GM18505 (cell line): ENCODE results near the gene PIK3CD.

Experiments
- ATAC-seq: cut with Tn5 transposase; IDR thresholded peaks from one replicate; pipeline ENCODE4 v1.9.1; 2021; ENCODE audit not compliant: unreplicated experiment
- POLR2A ChIP-seq: IDR thresholded peaks from 4 replicates; pipeline ENCODE4 v1.6.1; 2011; ENCODE audit warnings: borderline replicate concordance; ENCODE audit not compliant: insufficient read depth, insufficient read length; ENCODE audit errors: extremely low read depth

PIK3CD gene

DNA sequence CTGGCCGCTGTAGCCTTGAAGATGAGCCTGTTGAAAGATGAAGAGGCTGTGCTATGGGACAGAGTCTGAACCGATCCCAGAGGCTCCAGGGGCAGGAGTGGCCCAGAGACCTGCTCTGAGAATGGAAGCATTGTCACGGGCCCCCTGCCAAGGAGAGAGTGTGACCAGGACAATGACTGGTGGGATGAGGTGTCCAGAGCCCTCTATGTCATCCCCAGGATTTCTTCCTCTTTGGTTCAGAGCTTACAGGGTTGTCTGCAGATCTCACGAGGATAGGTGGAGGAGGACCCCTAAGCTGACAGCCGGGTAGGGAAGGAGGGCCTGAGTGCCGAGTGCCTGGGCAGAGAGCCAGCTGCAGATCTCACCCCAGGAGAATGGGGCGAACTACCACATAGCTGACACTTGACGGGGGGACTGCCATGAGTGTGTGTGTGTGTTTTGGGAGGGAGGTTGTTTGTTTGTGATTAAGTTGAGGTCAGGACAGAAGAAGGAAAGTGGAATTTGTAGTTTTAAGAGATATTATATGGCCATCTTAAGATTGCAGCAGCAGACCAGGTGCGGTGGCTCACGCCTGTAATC is 25.4 kb downstream of the PIK3CD start:
- no peak for ATAC-seq
- TF ChIP-seq POLR2A, result no peak

DNA sequence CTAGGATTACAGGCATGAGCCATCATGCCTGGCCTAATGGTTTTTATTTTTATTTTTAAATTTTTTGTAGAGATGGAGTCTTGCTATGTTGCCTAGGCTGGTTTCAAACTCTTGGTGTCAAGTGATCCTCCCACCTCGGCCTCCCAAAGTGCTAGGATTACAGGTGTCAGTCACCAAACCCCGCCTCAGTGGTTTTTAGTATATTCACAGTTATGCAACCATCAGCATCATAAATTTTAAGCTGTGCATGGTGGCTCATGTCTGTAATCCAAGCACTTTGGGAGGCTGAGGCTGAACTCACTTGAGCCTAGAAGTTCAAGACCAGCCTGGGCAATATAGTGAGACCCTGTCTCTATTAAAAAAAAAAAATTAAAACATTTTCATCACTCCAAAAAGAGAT is 28.6 kb downstream of the PIK3CD start:
- ATAC-seq, result no peak
- no peak for TF ChIP-seq POLR2A

DNA sequence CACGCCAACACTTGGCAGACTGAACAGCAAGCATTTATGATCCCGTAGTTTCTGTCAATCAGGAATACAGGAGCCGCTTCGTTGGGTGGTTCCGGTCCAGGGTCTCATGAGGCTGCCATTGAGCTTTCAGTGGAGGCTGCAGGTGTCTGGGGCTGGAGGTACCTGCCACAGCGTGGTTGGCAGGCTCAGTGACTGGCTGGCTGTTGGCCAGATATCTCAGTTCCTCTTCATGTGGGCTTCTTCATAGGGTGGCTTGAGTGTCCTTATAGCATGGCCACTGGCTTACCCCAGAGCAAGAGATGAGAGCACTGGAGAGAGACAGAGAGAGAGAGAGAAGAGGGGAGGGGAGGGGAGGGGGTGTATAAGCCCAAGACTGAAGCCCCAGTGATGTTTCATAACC is 29.3 kb downstream of the PIK3CD start:
- TF ChIP-seq POLR2A, result no peak
- no peak for ATAC-seq

DNA sequence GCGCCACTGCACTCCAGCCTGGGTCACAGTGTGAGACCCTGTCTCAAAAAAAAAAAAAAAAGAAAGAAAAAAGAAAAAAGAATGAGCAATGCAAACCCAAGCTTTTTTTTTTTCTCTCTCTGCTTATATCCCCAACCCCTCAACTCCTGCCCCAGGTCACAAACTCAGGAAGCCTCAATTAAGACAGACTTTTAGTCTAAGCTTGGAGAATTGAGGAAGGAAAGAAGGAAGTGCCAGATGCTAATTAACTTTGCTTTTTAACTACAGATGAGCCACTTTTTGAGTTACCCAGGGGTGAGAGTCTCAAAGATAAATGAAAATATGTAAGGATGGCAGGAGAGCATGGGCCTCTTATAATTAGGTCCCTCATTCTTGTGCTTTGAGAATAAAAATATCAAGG is 33.3 kb downstream of the PIK3CD start:
- ATAC-seq, result no peak
- no peak for TF ChIP-seq POLR2A

DNA sequence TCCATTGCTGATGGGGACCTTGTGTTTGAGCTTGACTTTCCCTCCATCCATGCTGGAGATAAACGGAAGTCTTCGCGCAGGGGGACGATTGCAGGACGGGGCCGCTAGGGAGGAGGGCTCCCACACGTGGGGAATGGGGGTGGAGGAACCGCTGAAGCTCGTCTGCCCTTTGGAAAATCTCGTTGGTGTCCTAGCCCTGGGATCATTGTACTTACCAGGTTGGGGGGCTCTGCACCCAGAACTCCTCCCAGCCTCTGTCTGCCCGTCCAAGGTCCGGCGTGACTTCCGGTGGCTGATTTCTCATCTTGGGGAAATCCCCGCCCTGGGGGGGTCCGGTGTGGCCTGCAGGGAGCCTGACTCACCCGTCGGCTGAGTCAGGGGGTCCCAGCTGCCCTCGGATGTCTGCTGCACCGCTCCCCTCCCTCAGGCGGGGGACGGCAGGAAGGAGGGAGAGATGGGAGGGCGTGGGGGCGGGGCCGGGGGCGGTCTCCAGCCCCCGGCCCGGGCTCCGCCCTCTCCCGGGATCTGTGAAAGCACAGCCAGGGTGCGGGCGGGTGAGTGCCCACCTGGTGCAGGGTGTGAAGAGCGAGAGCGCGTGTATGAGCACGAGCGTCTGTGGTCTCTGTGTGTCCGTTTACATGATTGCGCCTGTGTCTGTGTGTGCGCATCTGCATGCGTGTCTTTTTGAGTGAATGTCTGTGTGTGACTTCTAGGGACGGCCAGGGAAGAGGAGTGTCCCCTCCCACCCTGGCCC is 35.8 kb downstream of the PIK3CD start:
- peak; percentile 30 for TF ChIP-seq POLR2A
- ATAC-seq, result no peak

DNA sequence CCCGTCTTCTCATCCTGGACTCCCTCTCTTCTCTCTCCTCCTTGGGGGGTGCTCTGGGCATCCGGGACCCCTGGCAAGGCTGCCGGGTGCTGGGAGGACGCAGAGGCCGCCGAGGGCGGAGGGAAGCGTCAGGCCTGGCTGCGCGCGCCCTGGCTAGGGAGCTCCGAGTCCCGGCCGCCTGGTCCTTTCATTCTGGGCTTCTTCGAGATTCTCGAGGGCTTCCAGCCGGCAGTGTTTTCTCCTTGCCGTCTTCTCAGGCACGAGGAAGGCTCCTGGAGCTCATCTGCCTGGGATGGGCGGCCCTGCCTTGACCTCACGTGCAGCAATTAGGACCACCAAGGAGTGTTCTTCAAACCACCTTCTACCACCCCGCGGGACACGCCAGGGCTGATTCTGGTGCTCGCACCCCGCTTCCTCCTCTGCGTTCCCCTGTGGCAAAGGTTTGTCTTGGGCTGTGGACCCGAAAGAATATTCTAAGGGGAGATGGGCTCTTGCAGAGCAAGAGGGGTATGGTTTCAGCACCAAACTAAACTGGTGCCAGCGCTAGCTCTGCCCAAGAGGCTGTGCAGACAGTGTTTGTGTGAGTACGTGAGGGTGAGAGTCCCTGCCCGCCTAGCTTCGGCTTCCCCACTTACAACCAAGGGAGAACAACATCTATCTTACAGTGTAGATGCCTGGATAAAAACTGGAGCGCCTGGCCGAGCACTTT is 36.5 kb downstream of the PIK3CD start:
- TF ChIP-seq POLR2A, result peak; percentile 14
- ATAC-seq, result no peak

DNA sequence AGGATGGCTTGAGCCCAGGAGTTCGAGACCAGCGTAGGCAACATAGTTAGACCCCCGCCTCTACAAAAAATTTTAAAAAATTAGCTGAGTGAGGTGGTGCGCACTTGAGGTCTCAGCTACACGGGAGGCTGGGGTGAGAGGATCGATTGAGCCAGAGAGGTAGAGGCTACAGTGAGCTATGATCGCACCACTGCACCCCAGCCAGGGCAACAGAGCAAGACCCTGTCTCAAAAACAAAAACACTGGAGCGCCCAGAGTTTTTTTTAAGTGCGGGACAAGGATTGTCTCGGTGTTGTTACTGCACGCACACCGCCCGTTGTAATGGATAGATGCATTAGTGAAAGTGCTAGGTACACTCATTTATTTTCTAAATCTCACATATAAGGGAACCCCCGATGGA is 37.1 kb downstream of the PIK3CD start:
- no peak for ATAC-seq
- TF ChIP-seq POLR2A, result no peak

DNA sequence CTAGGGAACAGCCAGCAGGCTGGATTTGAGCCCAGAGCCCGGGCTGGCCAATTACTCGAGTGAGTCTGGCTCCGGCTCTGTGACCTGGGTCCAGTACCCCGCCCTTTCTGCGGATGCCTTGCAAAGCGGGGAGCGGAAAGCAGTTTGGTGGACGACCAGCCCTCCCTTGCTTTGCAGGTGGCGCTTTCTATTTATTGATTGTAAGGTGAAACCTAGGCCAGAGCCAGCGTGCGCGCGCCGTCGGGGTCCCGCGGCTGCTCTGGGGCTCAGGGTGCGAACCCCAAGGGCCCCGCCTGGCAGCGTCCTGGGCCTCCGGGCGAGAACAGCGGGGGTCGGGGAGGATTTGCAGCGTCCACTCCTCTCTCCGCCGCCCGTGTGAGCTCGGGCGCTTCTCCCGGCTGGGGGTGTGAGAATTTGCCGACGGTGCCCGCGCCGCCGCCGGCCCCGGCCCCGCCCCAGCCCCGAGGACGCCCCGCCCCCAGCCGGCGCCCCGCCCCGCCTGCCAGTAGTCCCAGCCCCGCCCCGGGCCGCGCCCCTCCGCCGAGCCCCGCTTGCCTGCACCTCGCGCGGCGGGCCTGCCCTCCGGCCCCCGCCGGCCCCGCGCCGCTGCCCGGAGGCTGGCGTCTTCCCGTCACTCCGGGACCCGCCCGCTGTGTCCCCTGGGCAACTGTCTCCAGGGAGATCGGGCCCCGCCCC is 37.6 kb downstream of the PIK3CD start:
- no peak for TF ChIP-seq POLR2A

DNA sequence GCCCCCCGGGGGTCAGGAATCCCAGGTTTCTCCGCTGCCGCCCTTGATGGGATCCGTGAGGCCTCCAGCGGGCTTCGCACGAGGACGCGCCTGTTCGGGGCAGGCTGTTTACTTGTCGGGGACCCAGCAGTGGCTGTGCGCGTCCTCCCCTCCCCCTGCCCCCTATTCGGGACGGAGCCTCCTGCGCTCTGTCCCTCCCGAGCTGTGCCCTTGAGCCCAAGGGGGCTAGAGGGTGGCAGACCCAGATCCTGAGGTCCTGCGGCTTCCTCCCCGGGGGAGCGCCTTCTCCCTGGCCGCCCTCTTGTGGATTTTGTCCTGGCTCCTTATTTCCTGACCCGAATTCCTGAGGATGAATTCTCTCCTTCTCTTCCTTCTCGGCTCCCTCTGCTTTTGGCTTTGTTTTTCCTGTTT is 38.4 kb downstream of the PIK3CD start:
- TF ChIP-seq POLR2A, result no peak
- ATAC-seq, result no peak

More for the DNA sequence above, 37.6 kb downstream of the PIK3CD start:
- ATAC-seq, result peak; percentile 49

DNA sequence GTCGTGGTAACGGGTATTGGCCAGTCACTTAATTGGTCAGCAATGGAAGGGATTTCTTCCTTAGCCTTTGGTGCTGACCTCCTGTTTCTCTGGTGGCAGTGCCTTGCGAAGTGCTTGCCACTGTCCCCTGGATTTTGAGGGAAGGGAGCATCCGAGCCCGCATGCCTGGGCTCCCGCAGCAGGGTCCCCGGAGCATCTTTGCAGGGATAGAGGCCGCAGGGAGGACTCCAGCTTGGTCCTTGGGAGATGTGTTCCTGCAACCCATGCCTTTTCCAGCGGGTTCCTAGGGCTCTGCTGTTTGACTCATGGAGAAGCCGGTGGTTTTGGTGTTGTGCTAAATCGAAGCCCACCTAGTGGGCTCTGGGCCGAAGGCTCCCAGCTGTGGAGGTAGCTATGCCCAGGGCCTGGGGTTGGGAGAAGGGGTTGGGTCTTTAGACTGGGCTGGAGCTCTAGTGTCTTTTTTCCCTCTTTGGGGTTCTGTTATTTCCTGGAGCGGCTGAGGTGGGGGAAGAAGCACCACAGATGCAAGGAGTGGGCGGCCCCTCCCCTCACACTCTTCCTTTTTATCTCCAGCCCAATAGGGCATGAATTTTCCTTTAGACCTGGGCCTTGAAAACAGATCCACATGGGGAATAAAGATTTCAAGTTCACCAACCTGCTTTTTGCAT is 39.0 kb downstream of the PIK3CD start:
- no peak for ATAC-seq
- no peak for TF ChIP-seq POLR2A

DNA sequence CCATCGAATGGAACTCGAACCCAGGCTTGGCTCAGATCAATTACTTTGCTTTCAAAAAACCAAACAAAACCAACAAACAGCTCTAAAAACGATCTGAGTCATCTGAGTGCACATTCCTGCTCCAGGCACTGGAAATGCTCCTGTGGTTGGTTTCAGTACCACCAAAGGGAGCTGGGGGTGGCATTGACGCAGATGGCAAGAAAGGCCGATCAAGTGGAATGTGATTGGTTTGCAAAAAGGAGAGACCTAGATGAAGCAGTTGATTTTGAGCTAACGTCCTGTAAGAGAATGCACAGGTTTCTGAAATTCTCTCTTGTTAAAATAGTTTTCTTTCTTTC is 39.5 kb downstream of the PIK3CD start:
- no peak for TF ChIP-seq POLR2A
- ATAC-seq, result no peak

DNA sequence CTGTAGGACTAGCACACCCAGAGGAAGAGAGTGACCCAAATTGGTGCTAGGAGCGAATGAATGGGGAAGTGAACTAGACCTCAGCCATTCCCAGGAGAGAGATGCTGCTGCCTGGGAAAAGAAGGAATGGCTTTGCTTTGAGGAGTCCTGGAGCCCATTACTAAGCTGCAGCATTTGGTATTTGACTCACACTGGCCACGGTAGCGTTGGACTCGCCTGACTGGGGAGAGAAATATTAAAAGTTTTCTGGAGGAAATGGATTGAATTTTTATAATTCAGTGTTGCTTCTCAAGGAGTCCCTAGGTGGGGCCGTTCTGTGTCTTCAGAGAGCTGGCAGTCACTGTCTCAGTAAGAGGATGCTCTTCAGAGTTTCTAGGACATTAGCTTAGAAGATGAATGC is 40.2 kb downstream of the PIK3CD start:
- no peak for TF ChIP-seq POLR2A
- ATAC-seq, result no peak

DNA sequence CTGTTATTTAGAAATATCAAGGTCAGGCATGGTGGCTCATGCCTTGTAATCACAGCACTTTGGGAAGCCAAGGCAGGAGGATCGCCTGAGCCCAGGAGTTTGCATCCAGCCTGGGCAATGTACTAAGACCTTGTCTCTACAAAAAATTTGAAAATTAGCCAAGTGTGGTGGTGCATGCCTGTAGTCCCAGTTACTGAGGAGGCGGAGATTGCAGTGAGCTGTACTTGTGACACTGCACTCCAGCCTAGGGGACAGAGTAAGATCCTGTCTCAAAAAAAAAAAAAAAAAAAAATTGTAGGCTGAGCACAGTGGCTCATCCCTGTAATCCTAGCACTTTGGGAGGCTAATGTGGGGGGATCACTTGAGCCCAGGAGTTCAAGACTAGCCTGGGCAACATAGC is 45.3 kb downstream of the PIK3CD start:
- ATAC-seq, result no peak

More for the DNA sequence above, 45.3 kb downstream of the PIK3CD start:
- no peak for TF ChIP-seq POLR2A
